AG08395 (cell line): ENCODE measurements around the gene MS4A7.

Source experiments
- DNase-seq: peaks from one replicate; pipeline ENCODE4 v3.0.0; 2012; ENCODE audit warnings: mixed read lengths, low spot score

MS4A7 gene

GRCh38 chr11:60371386-60371785, 6.9 kb upstream of the MS4A7 start:
- DNase-seq = no peak

- no peak for DNase-seq
Measured at GRCh38 chr11:60371854-60372253, 6.5 kb upstream of the MS4A7 start.

GRCh38 chr11:60372767-60373166, 5.6 kb upstream of the MS4A7 start:
- DNase-seq = no peak

GRCh38 chr11:60375316-60375715, 3.0 kb upstream of the MS4A7 start:
- no peak for DNase-seq

GRCh38 chr11:60376601-60377000, 1.7 kb upstream of the MS4A7 start:
- no peak for DNase-seq

GRCh38 chr11:60377401-60378136, 763 bp upstream of the MS4A7 start:
- no peak for DNase-seq

- DNase-seq = no peak
Measured at GRCh38 chr11:60389279-60389910, 11.1 kb downstream of the MS4A7 start.

GRCh38 chr11:60390419-60390818, 12.1 kb downstream of the MS4A7 start:
- DNase-seq = no peak

GRCh38 chr11:60392361-60392760, 14.0 kb downstream of the MS4A7 start:
- no peak for DNase-seq

GRCh38 chr11:60393016-60393415, 14.7 kb downstream of the MS4A7 start:
- DNase-seq = no peak

- no peak for DNase-seq
Measured at GRCh38 chr11:60394666-60395380, 16.5 kb downstream of the MS4A7 start.

- no peak for DNase-seq
Measured at GRCh38 chr11:60396382-60396781, 18.1 kb downstream of the MS4A7 start, which contains the start of gene MS4A14. TSS of gene MS4A14 (plus strand) at chr11:60396459. CDS start at chr11:60396579, 120 bp downstream.

- DNase-seq = no peak
Measured at GRCh38 chr11:60396799-60397198, 18.5 kb downstream of the MS4A7 start.

- DNase-seq = no peak
Measured at GRCh38 chr11:60420015-60420414, 41.7 kb downstream of the MS4A7 start.

- no peak for DNase-seq
Measured at GRCh38 chr11:60422609-60423008, 44.3 kb downstream of the MS4A7 start.

- DNase-seq = no peak
Measured at GRCh38 chr11:60428517-60428916, 50.2 kb downstream of the MS4A7 start.

- no peak for DNase-seq
Measured at GRCh38 chr11:60429272-60429671, 50.9 kb downstream of the MS4A7 start, which contains the start of gene MS4A5. TSS of gene MS4A5 (plus strand) at chr11:60429572. CDS start at chr11:60429675, 103 bp downstream.

GRCh38 chr11:60431251-60431650, 52.9 kb downstream of the MS4A7 start:
- DNase-seq = no peak

- no peak for DNase-seq
Measured at GRCh38 chr11:60433401-60433800, 55.1 kb downstream of the MS4A7 start.
